Stimulated activated CD8-positive, alpha-beta memory T cell treated with anti-CD3 and anti-CD28 coated beads, Interleukin-12 subunit alpha, Interleukin-12 subunit beta, amount 100 ng/mL, for 1 hour (primary cell): ENCODE data around the gene EGLN2.
"Not testable (repeated sequence)": the region's sequence is repeated elsewhere in the genome, so short reads cannot be mapped to it uniquely, and the experiment has no call there.

Experiments
- DNase-seq: peaks from one replicate; pipeline ENCODE4 v3.0.0-alpha.2; 2020; ENCODE audit warnings: low read depth

EGLN2 gene

DNA sequence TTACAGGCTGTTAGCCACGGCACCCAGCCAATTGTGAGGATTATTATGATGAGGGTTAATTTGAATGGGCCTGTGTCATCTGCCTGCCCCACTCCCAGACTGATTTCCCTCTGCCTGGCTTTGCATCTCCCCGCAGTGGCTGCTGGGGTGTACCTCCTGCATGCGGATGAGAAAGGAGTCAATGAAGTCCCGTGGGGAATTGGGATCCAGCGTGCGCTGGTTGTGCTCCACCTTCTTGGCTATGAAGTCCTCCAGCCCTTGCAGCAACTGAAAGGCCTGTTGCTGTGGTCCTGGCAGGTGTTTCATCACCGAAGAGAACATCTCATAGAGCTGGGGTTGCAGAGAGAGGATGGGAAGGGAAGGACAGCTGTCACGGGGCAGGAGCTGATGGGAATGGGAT, 47.7 kb downstream of the EGLN2 start:
- not testable (repeated sequence) for DNase-seq

DNA sequence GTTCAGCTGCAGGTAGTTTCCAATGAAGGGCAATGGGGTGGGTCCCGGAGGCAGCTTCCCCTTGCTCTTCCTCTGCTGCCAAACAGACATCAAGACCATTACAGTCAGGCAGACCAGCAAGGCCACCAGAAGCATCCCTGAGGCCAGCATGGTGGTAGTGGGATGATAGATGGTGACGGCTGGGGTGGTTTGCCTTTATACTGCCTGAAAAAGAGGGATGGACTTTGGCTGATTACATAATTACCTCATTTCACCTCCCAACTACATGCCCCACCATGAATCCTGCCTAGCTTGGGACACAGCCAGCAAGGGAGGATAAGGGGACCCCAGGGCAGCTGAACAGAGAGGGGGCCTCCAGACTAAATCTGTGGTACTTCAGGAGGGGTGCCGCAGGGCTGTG, 51.3 kb downstream of the EGLN2 start, which contains the start of gene CYP2A6:
Gene CYP2A6 (minus strand): TSS at position 171 of the 400 bp plus-strand sequence. CDS start 21 bp downstream, at position 150.
- not testable (repeated sequence) for DNase-seq

DNA sequence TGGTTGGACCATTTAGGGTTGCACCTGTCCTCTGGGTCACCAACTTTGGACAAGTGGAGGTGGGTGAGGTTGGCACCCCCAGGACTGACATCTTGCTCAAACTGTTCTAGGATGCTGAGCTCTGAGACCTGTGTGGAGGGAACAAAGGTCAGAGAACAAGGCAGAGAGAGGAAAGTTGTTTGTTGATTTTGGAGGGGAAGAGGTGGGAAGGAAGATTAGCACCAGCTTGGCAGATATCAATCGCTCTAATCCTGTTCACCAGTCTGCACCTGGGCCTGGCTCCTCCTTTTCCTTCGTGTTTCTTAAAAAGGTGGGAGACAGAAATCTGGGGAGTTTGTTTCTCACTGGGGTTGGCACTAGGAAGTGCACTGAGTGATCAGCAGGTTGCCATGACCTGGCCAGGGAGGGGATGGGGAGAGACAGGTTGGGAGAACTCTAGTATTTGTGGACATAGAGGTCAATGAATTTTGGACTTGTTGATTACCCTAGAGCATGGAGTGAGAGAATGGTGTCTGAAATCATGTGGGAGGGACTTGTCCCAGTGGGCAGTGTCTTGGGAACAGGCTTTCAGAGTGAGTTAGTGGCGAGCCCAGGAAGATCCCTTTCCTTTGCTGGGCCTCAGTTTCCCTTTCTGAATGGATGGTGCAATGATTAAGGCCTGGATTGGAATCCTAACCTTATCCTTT, 53.6 kb downstream of the EGLN2 start:
- not testable (repeated sequence) for DNase-seq
